Sigmoid colon (tissue), 7 donors: Measurements from ENCODE around the gene HOXD1. TPM values are rescaled to one million over a fixed set of nuclear protein-coding genes. Genes with fewer than 3 reads are reported as not detected.

Experiments
- DNase-seq: peaks from one replicate; pipeline ENCODE4 v3.0.0-alpha.2; 2019
- H3K27ac ChIP-seq, 4 donors: fragments of 200-600 bp; sonication (generic); one replicate each; pipeline ENCODE4 v1.5.1; 2016 to 2019; ENCODE audit warnings: mild to moderate bottlenecking in 1 of 4
- H3K27me3 ChIP-seq, 3 donors: fragments of 200-600 bp; sonication (generic); one replicate each; pipeline ENCODE4 v1.5.1; 2019; ENCODE audit warnings: mild to moderate bottlenecking in 1 of 3
- H3K36me3 ChIP-seq, 4 donors: fragments of 200-600 bp; sonication (generic); one replicate each; pipeline ENCODE4 v1.5.1; 2016 to 2019
- H3K4me1 ChIP-seq, 4 donors: fragments of 200-600 bp; sonication (generic); one replicate each; pipeline ENCODE4 v1.5.1; 2017 to 2019
- H3K4me3 ChIP-seq, 4 donors: fragments of 200-600 bp; sonication (generic); one replicate each; pipeline ENCODE4 v1.5.1; 2017 to 2019; ENCODE audit warnings: mild to moderate bottlenecking in 2 of 4, moderate library complexity in 1 of 4
- H3K9me3 ChIP-seq, 4 donors: fragments of 200-600 bp in 3 of 4; sonication (generic) in 3 of 4; one replicate each; pipeline versions ENCODE4 v1.5.1 to v1.6.1; 2013 to 2019
- EP300 ChIP-seq, 4 donors: sonication (generic); formaldehyde crosslinking; IDR thresholded peaks; one replicate each; pipeline ENCODE4 v1.6.1; 2017; ENCODE audit warnings: antibody characterized with exemption in 4 of 4
- POLR2A ChIP-seq, 2 donors: fragments of 450-650 bp; IDR thresholded peaks; one replicate each; pipeline ENCODE4 v1.6.1; 2016; ENCODE audit warnings: antibody characterized with exemption in 2 of 2, mild to moderate bottlenecking in 2 of 2, moderate library complexity in 2 of 2
- POLR2AphosphoS5 ChIP-seq, 4 donors: sonication (generic); formaldehyde crosslinking; IDR thresholded peaks; one replicate each; pipeline ENCODE4 v1.6.1; 2017; ENCODE audit warnings: antibody characterized with exemption in 4 of 4
- WGBS, 2 donors: extraction: QIAGEN DNeasy Blood & Tissue Kit; methylation state at CpG; one replicate each; pipeline ENCODE4 v1.1.7; 2013; 5-methylcytosine and 5-hydroxymethylcytosine counted together
- intact Hi-C: fragments of 100-400 bp; cut with DNase I; formaldehyde crosslinking; loops from one replicate; pipeline ENCODE4 v1.15.1; 2023
- polyA plus RNA-seq, 3 donors: library from polyadenylated mRNA; stranded (reverse); fragments of 200-250 nt; gene quantifications; one replicate each; pipeline ENCODE4 v1.2.3, GENCODE V29; 2013
- total RNA-seq, 4 donors: library from RNA; depleted of rRNA; stranded (reverse); fragments of >200 nt; gene quantifications; one replicate each; pipeline ENCODE4 v1.1.0, GENCODE V29; 2016
- TF ChIP-seq, protein P1 (sequence below), 4 experiments: fragments of 450-650 bp in 3 of 4; fragments of 200-600 bp in 1 of 4; IDR thresholded peaks; one replicate each; pipeline ENCODE4 v1.5.1; 2016 to 2019; ENCODE audit warnings: antibody characterized with exemption in 4 of 4, mild to moderate bottlenecking in 3 of 4, moderate library complexity in 2 of 4
- donor health status: healthy with polysubstance abuse.
- donor health status: Bipolar disorder and iron deficiency.
- donor health status: healthy.

Gene HOXD1
- total and polyA plus RNA-seq, 7 donors, result 0.16 to 4.2 (median 1.9) TPM; not detected in 1

DNA sequence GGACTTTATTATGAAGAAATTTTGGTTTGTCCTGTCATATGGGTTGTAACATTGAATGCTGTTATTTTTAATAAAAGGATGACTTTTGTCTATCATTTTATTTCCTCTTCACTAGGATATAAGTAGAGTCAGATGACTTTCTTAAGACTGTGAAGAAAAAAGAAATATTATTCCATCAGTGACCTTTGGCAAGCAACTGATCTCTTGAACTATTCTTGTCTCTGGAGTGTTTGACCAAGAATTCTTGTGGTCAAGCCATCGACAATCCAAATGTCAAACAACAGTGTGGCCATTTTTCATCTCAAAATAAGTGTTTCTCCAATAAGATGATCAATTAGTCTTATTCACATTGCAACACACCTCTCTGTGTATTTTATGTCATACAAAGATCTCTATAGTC, 24.9 kb downstream of the HOXD1 start:
- Histone ChIP-seq H3K4me1 (no peaks in the 10 kb centered on the region), H3K9me3 (no peaks in the 10 kb centered on the region), H3K27me3 (no peaks in the 10 kb centered on the region), H3K4me3 (no peak overlapping the region), H3K36me3 (no peaks in the 10 kb centered on the region), H3K27ac (no peak overlapping the region)
- no peak for TF ChIP-seq EP300 (IDR thresholded peaks at IDR 0.05)
- no peak for TF ChIP-seq POLR2AphosphoS5 (IDR thresholded peaks at IDR 0.05)
- TF ChIP-seq, protein P1, sequence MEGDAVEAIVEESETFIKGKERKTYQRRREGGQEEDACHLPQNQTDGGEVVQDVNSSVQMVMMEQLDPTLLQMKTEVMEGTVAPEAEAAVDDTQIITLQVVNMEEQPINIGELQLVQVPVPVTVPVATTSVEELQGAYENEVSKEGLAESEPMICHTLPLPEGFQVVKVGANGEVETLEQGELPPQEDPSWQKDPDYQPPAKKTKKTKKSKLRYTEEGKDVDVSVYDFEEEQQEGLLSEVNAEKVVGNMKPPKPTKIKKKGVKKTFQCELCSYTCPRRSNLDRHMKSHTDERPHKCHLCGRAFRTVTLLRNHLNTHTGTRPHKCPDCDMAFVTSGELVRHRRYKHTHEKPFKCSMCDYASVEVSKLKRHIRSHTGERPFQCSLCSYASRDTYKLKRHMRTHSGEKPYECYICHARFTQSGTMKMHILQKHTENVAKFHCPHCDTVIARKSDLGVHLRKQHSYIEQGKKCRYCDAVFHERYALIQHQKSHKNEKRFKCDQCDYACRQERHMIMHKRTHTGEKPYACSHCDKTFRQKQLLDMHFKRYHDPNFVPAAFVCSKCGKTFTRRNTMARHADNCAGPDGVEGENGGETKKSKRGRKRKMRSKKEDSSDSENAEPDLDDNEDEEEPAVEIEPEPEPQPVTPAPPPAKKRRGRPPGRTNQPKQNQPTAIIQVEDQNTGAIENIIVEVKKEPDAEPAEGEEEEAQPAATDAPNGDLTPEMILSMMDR (IDR thresholded peaks at IDR 0.05), result no peak
- TF ChIP-seq POLR2A (IDR thresholded peaks at IDR 0.05), result no peak
- no peak for DNase-seq
- WGBS, 2 donors, result 71 to 82% methylated on average over 1 of the region's 1 CpG
- intact Hi-C loops, result no loop called here

DNA sequence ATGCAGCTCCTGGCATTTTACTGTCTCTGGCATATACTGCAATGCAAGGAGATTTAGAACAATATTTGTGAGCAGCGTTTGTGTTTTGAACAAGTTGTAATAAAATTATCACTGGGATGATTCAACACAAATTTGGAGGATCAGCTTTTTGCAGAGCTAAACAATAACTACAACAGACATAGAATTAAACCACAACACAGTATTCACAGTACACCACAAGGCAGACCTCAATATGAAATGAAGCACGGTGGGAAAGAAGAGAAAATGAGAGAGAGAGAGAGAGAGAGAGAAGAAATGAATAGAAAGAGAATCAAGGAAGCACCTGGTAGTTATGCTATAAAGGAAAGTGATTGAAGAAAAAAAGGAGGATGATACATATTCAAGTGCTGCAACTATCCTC, 39.4 kb downstream of the HOXD1 start:
- 81% methylated on average over 2 of the region's 2 CpGs for WGBS, 2 donors
- H3K4me1 ChIP-seq, result no peaks in the 10 kb centered on the region

DNA sequence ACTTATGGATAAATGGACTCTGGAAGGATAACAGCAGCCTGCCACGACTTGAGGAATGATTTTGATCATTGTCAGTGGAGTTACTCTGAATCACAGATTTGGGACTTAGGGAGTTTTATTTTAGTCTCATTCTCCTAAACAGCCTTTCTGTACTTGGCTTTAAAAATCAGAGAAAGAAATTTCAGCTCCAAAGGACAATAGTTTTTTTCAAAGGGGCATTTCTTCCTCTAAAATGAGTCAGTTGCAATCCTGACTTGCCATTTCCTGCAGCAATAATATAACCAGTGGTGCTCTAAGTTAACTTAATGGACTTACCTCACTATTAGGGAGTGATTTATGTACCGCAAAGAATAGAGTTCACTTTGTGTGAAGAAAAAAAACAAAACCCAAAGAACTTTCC, 45.7 kb downstream of the HOXD1 start:
- Histone ChIP-seq H3K36me3 (no peaks in the 10 kb centered on the region), H3K4me3 (no peak overlapping the region), H3K27ac (no peak overlapping the region), H3K9me3 (no peaks in the 10 kb centered on the region), H3K4me1 (no peaks in the 10 kb centered on the region), H3K27me3 (no peaks in the 10 kb centered on the region)
- 72 to 76% methylated on average over 2 of the region's 2 CpGs for WGBS, 2 donors
- intact Hi-C loops, result no loop called here
- no peak for TF ChIP-seq POLR2AphosphoS5 (IDR thresholded peaks at IDR 0.05)
- no peak for DNase-seq

More for the DNA sequence above, 39.4 kb downstream of the HOXD1 start:
- H3K4me3 ChIP-seq, result no peak overlapping the region
- H3K9me3 ChIP-seq, result no peaks in the 10 kb centered on the region
- peaks cover 0 to 5% (median 0%) of the 10 kb centered on the region in 3 donors for H3K27me3 ChIP-seq
- H3K36me3 ChIP-seq, result no peaks in the 10 kb centered on the region
- no peak overlapping the region for H3K27ac ChIP-seq
- DNase-seq, result no peak
- intact Hi-C loops, result no loop called here
- TF ChIP-seq POLR2AphosphoS5 (IDR thresholded peaks at IDR 0.05), result no peak
- TF ChIP-seq, protein P1 (IDR thresholded peaks at IDR 0.05), result no peak
- TF ChIP-seq EP300 (IDR thresholded peaks at IDR 0.05), result no peak
- TF ChIP-seq POLR2A (IDR thresholded peaks at IDR 0.05), result no peak

DNA sequence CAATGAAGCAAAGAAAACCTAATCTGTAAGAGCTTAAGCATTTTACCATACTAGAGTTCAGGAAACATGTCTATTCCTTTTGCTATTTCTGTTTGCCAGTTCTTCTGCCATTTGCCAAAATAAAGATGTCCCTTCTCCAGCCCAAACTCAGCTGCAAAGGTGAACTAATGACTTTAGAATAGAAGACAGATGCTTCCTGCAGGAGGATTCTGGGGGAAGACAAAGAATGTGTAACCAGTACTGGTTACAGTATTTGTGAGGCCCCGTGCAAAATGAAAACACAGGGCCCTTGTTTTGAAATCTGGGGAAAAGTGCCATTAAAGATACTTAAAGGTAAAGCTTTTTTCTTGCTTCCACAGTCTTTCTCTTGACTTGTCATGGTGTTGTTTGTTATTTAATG, 46.5 kb downstream of the HOXD1 start:
- H3K4me1 ChIP-seq, result no peaks in the 10 kb centered on the region
- DNase-seq, result no peak
- no peak overlapping the region for H3K27ac ChIP-seq
- H3K27me3 ChIP-seq, result no peaks in the 10 kb centered on the region
- intact Hi-C loops, result no loop called here
- H3K4me3 ChIP-seq, result no peak overlapping the region
- TF ChIP-seq EP300 (IDR thresholded peaks at IDR 0.05) (no peak), POLR2A (IDR thresholded peaks at IDR 0.05) (no peak), POLR2AphosphoS5 (IDR thresholded peaks at IDR 0.05) (no peak)
- TF ChIP-seq, protein P1 (IDR thresholded peaks at IDR 0.05), result no peak
- no peaks in the 10 kb centered on the region for H3K36me3 ChIP-seq
- no peaks in the 10 kb centered on the region for H3K9me3 ChIP-seq
- 35 to 54% methylated on average over 1 of the region's 1 CpG for WGBS, 2 donors

DNA sequence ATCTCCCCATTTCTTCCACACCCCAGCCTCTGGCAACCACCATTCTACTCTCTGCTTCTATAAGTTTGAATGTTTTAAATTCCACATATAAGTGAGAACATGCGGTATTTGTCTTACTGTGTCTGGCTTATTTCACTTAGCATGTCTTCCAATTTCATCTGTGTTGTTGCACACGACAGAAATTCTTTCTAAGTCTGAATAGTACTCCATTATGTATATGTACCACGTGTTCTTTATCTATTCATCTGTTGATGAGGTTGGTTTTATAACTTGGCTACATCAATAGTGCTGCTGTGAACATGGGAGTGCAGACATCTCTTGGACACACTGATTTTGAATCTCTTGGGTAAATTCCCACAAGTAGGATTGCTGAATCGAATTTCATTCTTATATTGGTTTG, 49.0 kb downstream of the HOXD1 start:
- TF ChIP-seq POLR2AphosphoS5 (IDR thresholded peaks at IDR 0.05), result no peak
- TF ChIP-seq EP300 (IDR thresholded peaks at IDR 0.05), result no peak
- TF ChIP-seq, protein P1 (IDR thresholded peaks at IDR 0.05), result no peak
- no peak for TF ChIP-seq POLR2A (IDR thresholded peaks at IDR 0.05)
- H3K9me3 ChIP-seq, result no peaks in the 10 kb centered on the region
- 72 to 75% methylated on average over 4 of the region's 4 CpGs for WGBS, 2 donors
- no peaks in the 10 kb centered on the region for H3K4me1 ChIP-seq
- intact Hi-C loops, result no loop called here
- no peaks in the 10 kb centered on the region for H3K27me3 ChIP-seq
- no peak overlapping the region for H3K4me3 ChIP-seq
- H3K27ac ChIP-seq, result no peak overlapping the region
- no peaks in the 10 kb centered on the region for H3K36me3 ChIP-seq
- no peak for DNase-seq
